Astrocyte of the cerebellum (primary cell): ENCODE results near the gene MAIP1.

Experiments
- DNase-seq: peaks from one replicate; pipeline ENCODE4 v3.0.0-alpha.2; 2011; ENCODE audit warnings: low read depth
- H3K4me3 ChIP-seq: 2 replicates; pipeline ENCODE4 v1.5.1; 2011; ENCODE audit warnings: mild to moderate bottlenecking, low read depth, low read length, moderate library complexity
- in situ Hi-C: cut with HindIII; loops from 2 replicates; pipeline ENCODE4 v1.10.0; 2017; ENCODE audit warnings: low sequenced_read_pairs
- TF ChIP-seq, protein P1 (sequence below): IDR thresholded peaks from 2 replicates; pipeline ENCODE4 v1.5.1; 2012; ENCODE audit warnings: low read length, low read depth, moderate library complexity, mild to moderate bottlenecking; ENCODE audit errors: missing control alignments

Gene MAIP1

DNA sequence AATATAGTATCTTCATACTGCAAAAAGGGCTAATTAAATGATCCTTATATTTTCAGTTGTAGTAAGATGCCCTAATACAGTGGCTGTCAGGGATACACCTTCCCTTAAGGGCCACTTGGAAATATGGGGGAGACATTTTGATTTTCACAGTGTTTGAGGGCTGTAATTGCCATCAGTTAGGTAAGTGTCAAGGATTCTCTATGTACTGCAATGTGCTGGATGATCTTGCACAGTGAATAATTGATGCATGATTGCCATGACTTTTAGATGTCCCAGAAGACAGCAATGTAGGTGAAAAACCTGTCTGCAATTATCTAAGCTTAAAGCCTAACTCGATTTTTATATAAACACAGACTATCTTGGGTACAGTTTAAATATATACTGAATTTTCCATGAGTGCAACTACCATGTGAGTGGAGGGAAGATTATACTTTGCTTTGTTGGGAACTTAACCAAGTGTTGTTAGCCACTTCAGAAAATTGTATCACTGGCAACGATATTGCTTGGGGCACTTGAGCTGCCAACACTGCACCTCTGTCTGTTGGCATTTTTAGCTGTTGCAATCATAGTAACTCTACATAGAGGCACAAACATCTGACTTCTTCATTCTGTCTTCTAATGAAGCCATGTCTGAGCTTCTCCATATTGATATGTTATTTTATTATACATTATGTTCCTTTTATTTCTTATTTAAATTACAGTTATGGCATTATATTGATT, 45.2 kb downstream of the MAIP1 start:
- DNase-seq: no peak
- in situ Hi-C loops: no loop called here
- TF ChIP-seq, protein P1, sequence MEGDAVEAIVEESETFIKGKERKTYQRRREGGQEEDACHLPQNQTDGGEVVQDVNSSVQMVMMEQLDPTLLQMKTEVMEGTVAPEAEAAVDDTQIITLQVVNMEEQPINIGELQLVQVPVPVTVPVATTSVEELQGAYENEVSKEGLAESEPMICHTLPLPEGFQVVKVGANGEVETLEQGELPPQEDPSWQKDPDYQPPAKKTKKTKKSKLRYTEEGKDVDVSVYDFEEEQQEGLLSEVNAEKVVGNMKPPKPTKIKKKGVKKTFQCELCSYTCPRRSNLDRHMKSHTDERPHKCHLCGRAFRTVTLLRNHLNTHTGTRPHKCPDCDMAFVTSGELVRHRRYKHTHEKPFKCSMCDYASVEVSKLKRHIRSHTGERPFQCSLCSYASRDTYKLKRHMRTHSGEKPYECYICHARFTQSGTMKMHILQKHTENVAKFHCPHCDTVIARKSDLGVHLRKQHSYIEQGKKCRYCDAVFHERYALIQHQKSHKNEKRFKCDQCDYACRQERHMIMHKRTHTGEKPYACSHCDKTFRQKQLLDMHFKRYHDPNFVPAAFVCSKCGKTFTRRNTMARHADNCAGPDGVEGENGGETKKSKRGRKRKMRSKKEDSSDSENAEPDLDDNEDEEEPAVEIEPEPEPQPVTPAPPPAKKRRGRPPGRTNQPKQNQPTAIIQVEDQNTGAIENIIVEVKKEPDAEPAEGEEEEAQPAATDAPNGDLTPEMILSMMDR: no peak
- no peak overlapping the region for H3K4me3 ChIP-seq

DNA sequence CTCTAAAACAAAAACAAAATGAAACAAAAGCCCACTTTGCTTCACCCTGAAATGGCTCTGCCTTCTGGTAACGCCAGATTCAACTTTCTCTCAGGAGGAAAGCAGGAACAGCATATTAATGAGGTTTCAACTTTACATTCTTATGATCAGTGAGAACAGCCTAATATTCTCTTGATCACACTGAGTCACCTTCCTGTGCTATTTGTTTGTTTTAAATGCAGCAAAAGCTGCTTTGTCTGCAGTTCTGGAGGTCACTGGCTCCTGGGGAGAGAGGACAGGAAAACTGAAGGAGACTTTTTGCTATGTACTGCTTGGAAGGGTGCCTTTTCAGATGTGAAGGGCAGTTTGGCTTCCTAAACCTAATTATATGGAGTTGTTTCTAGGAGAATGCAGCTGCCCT, 48.1 kb downstream of the MAIP1 start:
- in situ Hi-C loops: no loop called here
- DNase-seq: peak; percentile 28
- TF ChIP-seq, protein P1: no peak

GRCh38 chr2:200005675-200006074, 50.3 kb downstream of the MAIP1 start:
- no peak overlapping the region for H3K4me3 ChIP-seq
- DNase-seq: no peak
- in situ Hi-C loops: no loop called here
- TF ChIP-seq, protein P1: no peak

More for the DNA sequence above, 48.1 kb downstream of the MAIP1 start:
- H3K4me3 ChIP-seq: no peak overlapping the region

DNA sequence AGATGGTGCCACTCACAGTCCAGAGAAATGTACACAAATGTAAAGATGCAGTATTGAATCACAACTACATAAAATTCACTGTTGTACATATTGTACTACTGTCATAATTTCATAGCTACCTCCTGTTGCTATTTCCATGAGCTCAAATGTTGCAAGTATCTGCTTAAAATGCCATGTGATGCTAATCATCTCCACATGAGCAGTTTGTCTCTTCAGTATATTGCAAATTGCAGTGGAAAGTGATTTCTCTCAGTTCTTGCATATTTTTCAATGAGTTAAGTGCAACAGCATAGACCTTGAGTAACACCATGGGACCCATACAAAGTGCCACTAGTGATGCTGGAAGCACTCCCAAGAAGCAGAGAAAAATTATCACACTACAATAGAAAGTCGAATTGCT, 51.9 kb downstream of the MAIP1 start:
- no peak for DNase-seq
- TF ChIP-seq, protein P1: no peak
- H3K4me3 ChIP-seq: no peak overlapping the region
- in situ Hi-C loops: no loop called here

DNA sequence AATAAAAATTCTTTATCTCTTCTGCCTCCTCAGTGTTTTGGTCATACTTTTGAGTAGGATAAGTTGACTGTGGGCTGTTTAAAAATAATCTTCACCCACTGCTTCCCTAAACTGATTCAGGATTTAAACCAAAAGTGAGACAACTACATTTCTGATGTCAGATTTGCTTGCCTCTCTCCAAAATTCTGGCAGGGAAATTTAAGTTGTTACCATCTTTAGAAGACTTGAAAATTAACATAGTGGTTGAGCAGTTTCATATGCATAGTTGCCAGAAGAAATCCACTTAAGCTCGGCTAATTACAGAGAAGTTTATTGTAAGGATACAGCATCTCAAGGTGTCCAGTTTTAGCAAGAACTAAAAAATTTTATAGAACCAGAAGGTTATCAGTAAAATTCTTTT, 57.0 kb downstream of the MAIP1 start:
- TF ChIP-seq, protein P1: no peak
- in situ Hi-C loops: no loop called here
- H3K4me3 ChIP-seq: no peak overlapping the region
- DNase-seq: no peak
